Endothelial cell of umbilical vein (primary cell): ENCODE results near the gene TBC1D21. TPM values are rescaled to one million over a fixed set of nuclear protein-coding genes. Genes with fewer than 3 reads are reported as not detected.

ENCODE experiments used
- BruUV-seq: library from RNA; stranded (reverse); fragments of 400-500 nt; replicated peaks from 2 replicates; lab custom pipeline; 2021; lab: Mats Ljungman, UMichigan
- CTCF ChIA-PET: fragments of 300-600, 350-600 bp; sonication (Branson Sonifier 250); formaldehyde crosslinking; loops from one replicate; lab custom pipeline; 2021; ENCODE audit warnings: antibody characterized with exemption, inconsistent platforms; lab: Charles Lee
- POLR2A ChIA-PET: fragments of 300-600, 350-600 bp; sonication (Branson Sonifier 250); formaldehyde crosslinking; loops from one replicate; lab custom pipeline; 2021; ENCODE audit warnings: antibody characterized with exemption, inconsistent platforms; lab: Charles Lee
- DNase-seq: peaks from one replicate; pipeline ENCODE4 v3.0.0-alpha.2; 2011; ENCODE audit warnings: low read depth, low spot score
- FAIRE-seq: peaks from 2 replicates; lab custom pipeline; 2011; peaks lifted over from hg19 to GRCh38; lab: Jason Lieb, UNC
- H2AFZ ChIP-seq: 2 replicates; pipeline ENCODE4 v1.6.0; 2012; ENCODE audit warnings: low read depth, low read length, control low read depth, inconsistent platforms
- H3K27ac ChIP-seq: 2 replicates; pipeline ENCODE4 v1.5.1; 2011; ENCODE audit warnings: low read depth, mild to moderate bottlenecking, control low read depth, low read length, moderate library complexity; ENCODE audit not compliant: insufficient read depth
- H3K27me3 ChIP-seq, 2 experiments: 2 replicates each; pipeline versions ENCODE4 v1.6.0 to v1.6.1; 2011; ENCODE audit warnings: low read length in 2 of 2, mixed read lengths in 1 of 2; ENCODE audit not compliant: control insufficient read depth in 2 of 2, insufficient read depth in 2 of 2
- H3K36me3 ChIP-seq, 2 experiments: 2 replicates in 1 of 2; 3 replicates in 1 of 2; pipeline ENCODE4 v1.5.1; 2011; ENCODE audit warnings: low read length in 2 of 2, mild to moderate bottlenecking in 1 of 2, moderate library complexity in 1 of 2; ENCODE audit not compliant: control insufficient read depth in 2 of 2, insufficient read depth in 2 of 2; ENCODE audit errors: extremely low read depth in 1 of 2
- H3K4me1 ChIP-seq: 3 replicates; pipeline ENCODE4 v1.5.1; 2011; ENCODE audit warnings: mild to moderate bottlenecking, low read length; ENCODE audit not compliant: control insufficient read depth, insufficient read depth; ENCODE audit errors: extremely low read depth
- H3K4me2 ChIP-seq: 2 replicates; pipeline ENCODE4 v1.6.1; 2011; ENCODE audit warnings: low read length, control low read depth, mixed read lengths; ENCODE audit not compliant: insufficient read depth
- H3K4me3 ChIP-seq, 3 experiments: fragments of 200-600 bp in 1 of 3; sonication (generic), shearing (Covaris generic) in 1 of 3; replicated peaks in 1 of 3; 2 replicates each; pipeline ENCODE4 v1.5.1; 2011 to 2016; ENCODE audit warnings: control low read depth in 3 of 3, low read length in 3 of 3, mild to moderate bottlenecking in 2 of 3, inconsistent platforms in 1 of 3, low read depth in 1 of 3, moderate library complexity in 1 of 3; ENCODE audit not compliant: insufficient read depth in 1 of 3
- H3K79me2 ChIP-seq: 2 replicates; pipeline ENCODE4 v1.6.0; 2012; ENCODE audit warnings: low read length, inconsistent platforms; ENCODE audit not compliant: control insufficient read depth, insufficient read depth
- H3K9ac ChIP-seq: replicated peaks from 2 replicates; pipeline ENCODE3; 2011; ENCODE audit warnings: low read length, control low read depth; ENCODE audit not compliant: insufficient read depth; ENCODE audit errors: extremely low read depth
- H3K9me1 ChIP-seq: replicated peaks from 3 replicates; pipeline ENCODE4 v1.6.0; 2011; ENCODE audit warnings: mild to moderate bottlenecking, low read length; ENCODE audit not compliant: control insufficient read depth, insufficient read depth; ENCODE audit errors: extremely low read depth
- H3K9me3 ChIP-seq: replicated peaks from 2 replicates; pipeline ENCODE4 v1.5.1; 2012; ENCODE audit warnings: low read length, inconsistent platforms; ENCODE audit not compliant: control insufficient read depth, insufficient read depth
- H4K20me1 ChIP-seq: replicated peaks from 2 replicates; pipeline ENCODE3; 2011; ENCODE audit warnings: mild to moderate bottlenecking, low read length; ENCODE audit not compliant: control insufficient read depth, insufficient read depth; ENCODE audit errors: extremely low read depth
- EZH2 ChIP-seq: IDR thresholded peaks from 2 replicates; pipeline ENCODE4 v1.6.1; 2012; ENCODE audit warnings: borderline replicate concordance, low read depth, mild to moderate bottlenecking, moderate library complexity, low read length, inconsistent platforms; ENCODE audit not compliant: severe bottlenecking
- FOS ChIP-seq: IDR thresholded peaks from 2 replicates; pipeline ENCODE4 v1.6.1; 2011; ENCODE audit warnings: mild to moderate bottlenecking, low read length, moderate library complexity, borderline replicate concordance; ENCODE audit not compliant: insufficient read depth
- JUN ChIP-seq: IDR thresholded peaks from 2 replicates; pipeline ENCODE4 v1.6.1; 2011; ENCODE audit warnings: borderline replicate concordance, low read depth; ENCODE audit not compliant: insufficient read length, insufficient read depth
- POLR2A ChIP-seq: IDR thresholded peaks from 2 replicates; pipeline ENCODE4 v1.6.1; 2012; ENCODE audit warnings: low read depth, mild to moderate bottlenecking, control low read depth, low read length
- dilution Hi-C: fragments of 300-500 bp; cut with MboI; formaldehyde crosslinking; loops from one replicate; pipeline ENCODE4 v1.15.0; 2019; ENCODE audit warnings: low sequenced_read_pairs; ENCODE audit not compliant: extremely low pct_ligation_motif_present
- intact Hi-C: fragments of 100-400 bp; cut with micrococcal nuclease; formaldehyde crosslinking; loops from one replicate; pipeline ENCODE4 v1.10.0; 2022
- polyA plus RNA-seq, 4 experiments: library from polyadenylated mRNA; depleted of rRNA in 3 of 4; stranded (reverse) in 3 of 4; unstranded in 1 of 4; fragments of >200 nt; gene quantifications; 2 replicates each; pipeline versions ENCODE4 v1.2.1 to v1.2.3, GENCODE V29; 2011 to 2012; ENCODE audit warnings: missing spikeins in 1 of 4
- total RNA-seq: library from RNA; stranded (reverse); gene quantifications from 2 replicates; pipeline ENCODE4 v1.2.3, GENCODE V29; 2021
- TF ChIP-seq, protein P1 (sequence below), 2 donors: IDR thresholded peaks; 1 replicate in 1 of 2; 2 replicates in 1 of 2; pipeline ENCODE4 v1.5.1; 2011; ENCODE audit warnings: low read length in 2 of 2, mild to moderate bottlenecking in 2 of 2, moderate library complexity in 2 of 2, control low read depth in 1 of 2, inconsistent platforms in 1 of 2, low read depth in 1 of 2; ENCODE audit not compliant: insufficient read depth in 1 of 2; ENCODE audit errors: extremely low read depth in 1 of 2

TBC1D21 gene
- total and polyA plus RNA-seq, 2 donors (not counting 3 experiments of a cell fraction or from before 2014, with no cell fraction given) = not detected

DNA sequence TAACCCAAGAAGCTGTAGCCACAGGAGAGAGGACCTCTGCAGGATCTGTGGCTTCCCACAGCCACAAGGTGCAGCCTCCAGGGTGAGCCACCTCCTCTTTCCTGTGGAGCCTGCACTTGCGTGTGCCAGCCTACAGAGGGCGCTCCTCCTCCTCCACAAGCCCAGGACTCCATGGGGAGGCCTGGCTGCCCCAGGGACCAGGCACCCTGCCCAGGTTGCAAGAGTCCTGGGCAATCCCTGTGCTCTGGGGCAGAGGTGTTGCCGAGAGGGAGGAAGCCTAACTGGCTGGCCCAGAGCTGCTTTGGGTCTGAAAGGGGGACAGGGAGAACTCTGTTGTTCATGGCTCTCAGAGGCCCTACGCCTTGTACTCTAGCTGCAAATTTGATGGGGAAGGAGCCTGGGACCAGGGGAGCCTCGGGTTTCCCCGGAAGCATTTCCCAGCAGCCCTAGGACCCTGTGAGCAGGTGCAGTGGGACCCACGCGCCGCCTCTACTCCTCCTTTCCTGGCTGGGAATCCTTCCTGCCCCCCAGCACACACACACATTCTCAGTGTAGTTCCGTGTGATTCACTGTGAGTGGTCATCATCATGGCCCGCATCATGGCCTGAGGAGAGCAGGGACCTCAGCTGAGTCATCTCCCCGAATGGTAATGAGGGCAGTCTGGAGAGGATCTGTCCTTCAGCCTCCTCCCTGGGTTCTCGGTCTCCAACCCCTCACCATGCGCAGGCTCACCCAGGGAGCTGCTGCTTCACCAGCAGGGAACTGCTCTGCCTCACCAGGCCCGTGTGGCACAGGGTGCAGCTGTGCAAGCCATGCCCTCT lies 24.3 kb downstream of the TBC1D21 start:
- Histone ChIP-seq H3K9me3 (no peaks in the 10 kb centered on the region), H4K20me1 (no peaks in the 10 kb centered on the region), H3K27ac (no peak overlapping the region), H3K4me2 (no peak overlapping the region), H3K9me1 (no peaks in the 10 kb centered on the region), H3K36me3 (no peaks in the 10 kb centered on the region), H3K4me1 (no peaks in the 10 kb centered on the region), H3K9ac (no peak overlapping the region), H2AFZ (no peak overlapping the region), H3K4me3 (no peak overlapping the region), H3K27me3 (peaks cover 0 to 1% of the 10 kb centered on the region in 2 experiments), H3K79me2 (no peaks in the 10 kb centered on the region)
- intact Hi-C loops (loop anchor here (1.0 kb wide), 3 partner anchors 11 to 67 kb away; no protein-coding TSS in a partner anchor), dilution Hi-C loops (no loop called here)
- BruUV-seq = no TSS peak
- POLR2A ChIA-PET = no interaction called here
- DNase-seq = peak; percentile 65
- TF ChIP-seq, protein P1, sequence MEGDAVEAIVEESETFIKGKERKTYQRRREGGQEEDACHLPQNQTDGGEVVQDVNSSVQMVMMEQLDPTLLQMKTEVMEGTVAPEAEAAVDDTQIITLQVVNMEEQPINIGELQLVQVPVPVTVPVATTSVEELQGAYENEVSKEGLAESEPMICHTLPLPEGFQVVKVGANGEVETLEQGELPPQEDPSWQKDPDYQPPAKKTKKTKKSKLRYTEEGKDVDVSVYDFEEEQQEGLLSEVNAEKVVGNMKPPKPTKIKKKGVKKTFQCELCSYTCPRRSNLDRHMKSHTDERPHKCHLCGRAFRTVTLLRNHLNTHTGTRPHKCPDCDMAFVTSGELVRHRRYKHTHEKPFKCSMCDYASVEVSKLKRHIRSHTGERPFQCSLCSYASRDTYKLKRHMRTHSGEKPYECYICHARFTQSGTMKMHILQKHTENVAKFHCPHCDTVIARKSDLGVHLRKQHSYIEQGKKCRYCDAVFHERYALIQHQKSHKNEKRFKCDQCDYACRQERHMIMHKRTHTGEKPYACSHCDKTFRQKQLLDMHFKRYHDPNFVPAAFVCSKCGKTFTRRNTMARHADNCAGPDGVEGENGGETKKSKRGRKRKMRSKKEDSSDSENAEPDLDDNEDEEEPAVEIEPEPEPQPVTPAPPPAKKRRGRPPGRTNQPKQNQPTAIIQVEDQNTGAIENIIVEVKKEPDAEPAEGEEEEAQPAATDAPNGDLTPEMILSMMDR (IDR thresholded peaks at IDR 0.05; ENCODE audit: extremely low read depth in 1 of 2, insufficient read depth in 1 of 2, low read depth in 1 of 2, low read length in 2 of 2) = peak; percentile 90 to 96
- TF ChIP-seq FOS (no peak), EZH2 (no peak), POLR2A (no peak), JUN (no peak)
- CTCF ChIA-PET = interaction anchor here (0.6 to 3.0 kb wide), 11 partner anchors 8 to 634 kb away, joined by 3 to 19 read pairs (median 3); no protein-coding TSS in a partner anchor
- peak; percentile 78 for FAIRE-seq
